ENCODE data around the gene APC2. TPM values are rescaled to one million over a fixed set of nuclear protein-coding genes. Genes with fewer than 3 reads are reported as not detected.

APC2 gene
- polyA plus RNA-seq, 1 donor from 2014 or later: 50.5 TPM

- H3K27me3 ChIP-seq (ENCODE audit: insufficient read depth, low read depth, low read length): peaks cover 22% of the 10 kb centered on the region
These were observed 60.9 kb downstream of the APC2 start for GRCh38 chr19:1510807-1511206.

GRCh38 chr19:1511318-1512317 is 61.7 kb downstream of the APC2 start:
- Histone ChIP-seq H3K36me3 (ENCODE audit: insufficient read depth, low read length) (no peaks in the 10 kb centered on the region), H3K27ac (ENCODE audit: low read length) (no peak overlapping the region), H4K20me1 (ENCODE audit: insufficient read depth) (no peaks in the 10 kb centered on the region), H3F3A (ENCODE audit: insufficient read depth, low read length, poor library complexity, severe bottlenecking) (no peaks in the 10 kb centered on the region), H2AFZ (ENCODE audit: low read depth, low read length) (no peak overlapping the region), H3K9ac (ENCODE audit: low read length) (no peak overlapping the region), H3K9me2 (ENCODE audit: insufficient read depth, low read length) (no peaks in the 10 kb centered on the region), H3K27me3 (ENCODE audit: insufficient read depth, low read depth, low read length) (peaks cover 22% of the 10 kb centered on the region), H3K4me3 (ENCODE audit: low read length) (no peak overlapping the region), H3K9me3 (ENCODE audit: low read length) (no peaks in the 10 kb centered on the region), H3K79me2 (replicated peaks; ENCODE audit: insufficient read depth, low read length) (no peaks in the 10 kb centered on the region), H3K4me2 (ENCODE audit: low read length) (no peak overlapping the region)
- no peak for TF ChIP-seq POLR2AphosphoS5 (IDR thresholded peaks at IDR 0.05)
- TF ChIP-seq, protein P1, sequence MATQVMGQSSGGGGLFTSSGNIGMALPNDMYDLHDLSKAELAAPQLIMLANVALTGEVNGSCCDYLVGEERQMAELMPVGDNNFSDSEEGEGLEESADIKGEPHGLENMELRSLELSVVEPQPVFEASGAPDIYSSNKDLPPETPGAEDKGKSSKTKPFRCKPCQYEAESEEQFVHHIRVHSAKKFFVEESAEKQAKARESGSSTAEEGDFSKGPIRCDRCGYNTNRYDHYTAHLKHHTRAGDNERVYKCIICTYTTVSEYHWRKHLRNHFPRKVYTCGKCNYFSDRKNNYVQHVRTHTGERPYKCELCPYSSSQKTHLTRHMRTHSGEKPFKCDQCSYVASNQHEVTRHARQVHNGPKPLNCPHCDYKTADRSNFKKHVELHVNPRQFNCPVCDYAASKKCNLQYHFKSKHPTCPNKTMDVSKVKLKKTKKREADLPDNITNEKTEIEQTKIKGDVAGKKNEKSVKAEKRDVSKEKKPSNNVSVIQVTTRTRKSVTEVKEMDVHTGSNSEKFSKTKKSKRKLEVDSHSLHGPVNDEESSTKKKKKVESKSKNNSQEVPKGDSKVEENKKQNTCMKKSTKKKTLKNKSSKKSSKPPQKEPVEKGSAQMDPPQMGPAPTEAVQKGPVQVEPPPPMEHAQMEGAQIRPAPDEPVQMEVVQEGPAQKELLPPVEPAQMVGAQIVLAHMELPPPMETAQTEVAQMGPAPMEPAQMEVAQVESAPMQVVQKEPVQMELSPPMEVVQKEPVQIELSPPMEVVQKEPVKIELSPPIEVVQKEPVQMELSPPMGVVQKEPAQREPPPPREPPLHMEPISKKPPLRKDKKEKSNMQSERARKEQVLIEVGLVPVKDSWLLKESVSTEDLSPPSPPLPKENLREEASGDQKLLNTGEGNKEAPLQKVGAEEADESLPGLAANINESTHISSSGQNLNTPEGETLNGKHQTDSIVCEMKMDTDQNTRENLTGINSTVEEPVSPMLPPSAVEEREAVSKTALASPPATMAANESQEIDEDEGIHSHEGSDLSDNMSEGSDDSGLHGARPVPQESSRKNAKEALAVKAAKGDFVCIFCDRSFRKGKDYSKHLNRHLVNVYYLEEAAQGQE (IDR thresholded peaks at IDR 0.05; ENCODE audit: borderline replicate concordance): no peak

More at GRCh38 chr19:1510807-1511206, 60.9 kb downstream of the APC2 start:
- no peaks in the 10 kb centered on the region for H3K9me2 ChIP-seq (ENCODE audit: insufficient read depth, low read length)
- no peaks in the 10 kb centered on the region for H3F3A ChIP-seq (ENCODE audit: insufficient read depth, low read length, poor library complexity, severe bottlenecking)
- H3K36me3 ChIP-seq (ENCODE audit: insufficient read depth, low read length): no peaks in the 10 kb centered on the region
- H3K4me2 ChIP-seq (ENCODE audit: low read length): no peak overlapping the region
- H3K4me3 ChIP-seq (ENCODE audit: low read length): no peak overlapping the region
- H3K27ac ChIP-seq (ENCODE audit: low read length): no peak overlapping the region
- H4K20me1 ChIP-seq (ENCODE audit: insufficient read depth): no peaks in the 10 kb centered on the region
- no peaks in the 10 kb centered on the region for H3K9me3 ChIP-seq (ENCODE audit: low read length)
- H3K9ac ChIP-seq (ENCODE audit: low read length): no peak overlapping the region
- TF ChIP-seq, protein P1 (IDR thresholded peaks at IDR 0.05; ENCODE audit: borderline replicate concordance): no peak
- no peak for TF ChIP-seq SMC3 (conservative IDR thresholded peaks at IDR 0.05; ENCODE audit: poor library complexity)
- TF ChIP-seq EZH2 (IDR thresholded peaks at IDR 0.05; ENCODE audit: borderline replicate concordance, insufficient read depth, low read length, poor library complexity, severe bottlenecking): no peak
- TF ChIP-seq, protein P2, sequence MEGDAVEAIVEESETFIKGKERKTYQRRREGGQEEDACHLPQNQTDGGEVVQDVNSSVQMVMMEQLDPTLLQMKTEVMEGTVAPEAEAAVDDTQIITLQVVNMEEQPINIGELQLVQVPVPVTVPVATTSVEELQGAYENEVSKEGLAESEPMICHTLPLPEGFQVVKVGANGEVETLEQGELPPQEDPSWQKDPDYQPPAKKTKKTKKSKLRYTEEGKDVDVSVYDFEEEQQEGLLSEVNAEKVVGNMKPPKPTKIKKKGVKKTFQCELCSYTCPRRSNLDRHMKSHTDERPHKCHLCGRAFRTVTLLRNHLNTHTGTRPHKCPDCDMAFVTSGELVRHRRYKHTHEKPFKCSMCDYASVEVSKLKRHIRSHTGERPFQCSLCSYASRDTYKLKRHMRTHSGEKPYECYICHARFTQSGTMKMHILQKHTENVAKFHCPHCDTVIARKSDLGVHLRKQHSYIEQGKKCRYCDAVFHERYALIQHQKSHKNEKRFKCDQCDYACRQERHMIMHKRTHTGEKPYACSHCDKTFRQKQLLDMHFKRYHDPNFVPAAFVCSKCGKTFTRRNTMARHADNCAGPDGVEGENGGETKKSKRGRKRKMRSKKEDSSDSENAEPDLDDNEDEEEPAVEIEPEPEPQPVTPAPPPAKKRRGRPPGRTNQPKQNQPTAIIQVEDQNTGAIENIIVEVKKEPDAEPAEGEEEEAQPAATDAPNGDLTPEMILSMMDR (IDR thresholded peaks at IDR 0.05; ENCODE audit: poor library complexity, severe bottlenecking): no peak
- no peak for TF ChIP-seq RAD21 (conservative IDR thresholded peaks at IDR 0.05)
- no peak for TF ChIP-seq MXI1 (conservative IDR thresholded peaks at IDR 0.05; ENCODE audit: poor library complexity, severe bottlenecking)
- TF ChIP-seq TAF1 (IDR thresholded peaks at IDR 0.05; ENCODE audit: low read depth): no peak
- no peak for TF ChIP-seq POLR2AphosphoS5 (IDR thresholded peaks at IDR 0.05)
- TF ChIP-seq EP300 (conservative IDR thresholded peaks at IDR 0.05; ENCODE audit: poor library complexity, severe bottlenecking): no peak
- no peak overlapping the region for H2AFZ ChIP-seq (ENCODE audit: low read depth, low read length)
- H3K79me2 ChIP-seq (replicated peaks; ENCODE audit: insufficient read depth, low read length): no peaks in the 10 kb centered on the region

All from neural cell (in vitro differentiated cells).